IPS-18a (cell line): ENCODE results near the gene ZFP92.
"Not testable (repeated sequence)": the region's sequence is repeated elsewhere in the genome, so short reads cannot be mapped to it uniquely, and the experiment has no call there.

ENCODE experiments used
- H3K27ac ChIP-seq: one replicate; pipeline ENCODE4 v1.5.1; 2013; ENCODE audit warnings: low read length
- H3K27me3 ChIP-seq: one replicate; pipeline ENCODE4 v1.6.1; 2013; ENCODE audit warnings: mild to moderate bottlenecking, low read length; ENCODE audit not compliant: control insufficient read depth, insufficient read depth
- H3K36me3 ChIP-seq: one replicate; pipeline ENCODE4 v1.6.1; 2013; ENCODE audit warnings: low read depth, low read length; ENCODE audit not compliant: control insufficient read depth
- H3K4me1 ChIP-seq: one replicate; pipeline ENCODE4 v1.6.1; 2013; ENCODE audit warnings: low read depth, low read length; ENCODE audit not compliant: control insufficient read depth
- H3K4me3 ChIP-seq: one replicate; pipeline ENCODE4 v1.5.1; 2013; ENCODE audit warnings: low read length
- H3K9ac ChIP-seq: one replicate; pipeline ENCODE4 v1.6.1; 2013; ENCODE audit warnings: mild to moderate bottlenecking, low read length, moderate library complexity
- H3K9me3 ChIP-seq: one replicate; pipeline ENCODE4 v1.6.1; 2013; ENCODE audit warnings: low read depth, low read length; ENCODE audit not compliant: control insufficient read depth

Gene ZFP92

GRCh38 chrX:153378607-153379006 lies 32.7 kb upstream of the ZFP92 start:
- Histone ChIP-seq H3K9ac (no peak overlapping the region), H3K9me3 (peaks cover 26% of the 10 kb centered on the region), H3K27me3 (no peaks in the 10 kb centered on the region), H3K27ac (no peak overlapping the region), H3K4me3 (no peak overlapping the region), H3K36me3 (no peaks in the 10 kb centered on the region), H3K4me1 (no peaks in the 10 kb centered on the region)

DNA sequence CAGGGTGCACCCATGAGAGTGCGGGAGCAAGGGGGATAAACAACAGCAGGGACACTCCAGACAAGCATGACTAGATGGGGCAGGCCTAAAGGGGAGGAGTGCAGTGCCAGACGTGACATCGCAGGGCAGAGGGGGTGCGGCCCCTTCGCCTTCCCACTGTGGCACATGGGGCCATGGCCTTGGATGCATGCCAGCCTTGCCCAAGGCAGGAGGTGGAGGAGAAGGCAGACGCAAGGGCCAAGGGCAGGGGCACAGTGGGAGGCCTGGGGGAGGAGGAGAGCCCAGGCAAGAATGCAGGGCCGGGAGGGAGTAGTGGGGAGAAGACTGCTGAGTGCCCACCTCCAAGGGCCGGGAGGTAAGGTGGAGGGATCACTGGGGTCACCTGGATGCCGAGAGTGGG lies 31.8 kb upstream of the ZFP92 start:
- H3K9ac ChIP-seq: no peak overlapping the region
- H3K9me3 ChIP-seq: peaks cover 27% of the 10 kb centered on the region
- H3K27ac ChIP-seq: no peak overlapping the region
- no peaks in the 10 kb centered on the region for H3K4me1 ChIP-seq
- no peaks in the 10 kb centered on the region for H3K27me3 ChIP-seq
- H3K36me3 ChIP-seq: no peaks in the 10 kb centered on the region
- no peak overlapping the region for H3K4me3 ChIP-seq

DNA sequence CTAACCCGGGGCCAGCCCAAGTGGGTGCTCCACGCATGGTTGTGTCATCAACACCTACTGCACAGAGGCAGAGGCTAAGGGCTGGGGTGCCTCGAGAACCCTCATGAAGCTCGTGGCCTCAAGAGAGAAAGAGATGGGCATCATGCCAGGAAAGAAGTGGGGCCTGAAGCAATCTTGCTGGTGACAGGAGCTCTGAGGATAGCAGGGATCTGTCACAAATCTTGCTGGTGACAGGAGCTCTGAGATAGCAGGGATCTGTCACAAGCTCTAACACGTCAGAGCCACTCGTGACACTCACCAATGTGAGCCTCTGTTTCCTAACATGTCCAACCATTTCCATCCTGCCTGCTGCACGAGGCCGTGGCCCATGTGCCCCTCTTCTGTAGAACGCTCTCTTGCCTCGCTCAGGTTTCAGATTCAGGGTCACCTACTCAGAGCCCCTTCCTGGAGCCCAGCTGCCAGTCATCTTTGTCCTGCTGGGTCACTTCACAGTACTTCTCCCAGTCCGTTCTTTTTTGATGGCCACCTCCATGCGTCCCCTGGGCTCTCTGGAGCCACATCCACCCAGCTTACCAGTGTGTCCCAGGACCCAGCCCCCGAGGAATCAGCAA lies 31.2 kb upstream of the ZFP92 start:
- Histone ChIP-seq H3K36me3 (no peaks in the 10 kb centered on the region), H3K4me3 (no peak overlapping the region), H3K4me1 (no peaks in the 10 kb centered on the region), H3K27ac (no peak overlapping the region), H3K9me3 (peaks cover 26% of the 10 kb centered on the region), H3K27me3 (no peaks in the 10 kb centered on the region), H3K9ac (no peak overlapping the region)

DNA sequence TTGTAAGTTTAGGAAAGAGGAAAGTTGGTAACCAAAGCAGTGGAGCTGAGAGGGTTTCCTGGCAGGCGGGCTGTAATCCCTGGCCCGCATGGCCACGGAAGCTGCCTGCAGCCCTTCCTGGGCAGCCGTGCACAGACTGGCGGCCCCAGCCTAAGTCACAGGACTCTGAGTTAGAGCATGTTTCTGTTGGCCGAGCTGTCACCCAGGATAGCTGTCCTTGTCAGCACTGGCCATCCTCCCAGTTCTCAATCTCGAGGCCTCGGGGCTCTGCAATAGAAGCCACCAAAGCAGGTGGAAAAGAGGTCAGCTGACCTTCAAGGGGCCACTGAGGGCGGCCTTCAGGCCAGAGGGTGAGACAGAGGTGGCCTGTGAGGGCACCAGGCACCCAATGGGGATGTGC lies 30.6 kb upstream of the ZFP92 start:
- Histone ChIP-seq H3K4me1 (no peaks in the 10 kb centered on the region), H3K4me3 (no peak overlapping the region), H3K27ac (no peak overlapping the region), H3K9ac (no peak overlapping the region), H3K27me3 (no peaks in the 10 kb centered on the region), H3K9me3 (peaks cover 22% of the 10 kb centered on the region), H3K36me3 (no peaks in the 10 kb centered on the region)

DNA sequence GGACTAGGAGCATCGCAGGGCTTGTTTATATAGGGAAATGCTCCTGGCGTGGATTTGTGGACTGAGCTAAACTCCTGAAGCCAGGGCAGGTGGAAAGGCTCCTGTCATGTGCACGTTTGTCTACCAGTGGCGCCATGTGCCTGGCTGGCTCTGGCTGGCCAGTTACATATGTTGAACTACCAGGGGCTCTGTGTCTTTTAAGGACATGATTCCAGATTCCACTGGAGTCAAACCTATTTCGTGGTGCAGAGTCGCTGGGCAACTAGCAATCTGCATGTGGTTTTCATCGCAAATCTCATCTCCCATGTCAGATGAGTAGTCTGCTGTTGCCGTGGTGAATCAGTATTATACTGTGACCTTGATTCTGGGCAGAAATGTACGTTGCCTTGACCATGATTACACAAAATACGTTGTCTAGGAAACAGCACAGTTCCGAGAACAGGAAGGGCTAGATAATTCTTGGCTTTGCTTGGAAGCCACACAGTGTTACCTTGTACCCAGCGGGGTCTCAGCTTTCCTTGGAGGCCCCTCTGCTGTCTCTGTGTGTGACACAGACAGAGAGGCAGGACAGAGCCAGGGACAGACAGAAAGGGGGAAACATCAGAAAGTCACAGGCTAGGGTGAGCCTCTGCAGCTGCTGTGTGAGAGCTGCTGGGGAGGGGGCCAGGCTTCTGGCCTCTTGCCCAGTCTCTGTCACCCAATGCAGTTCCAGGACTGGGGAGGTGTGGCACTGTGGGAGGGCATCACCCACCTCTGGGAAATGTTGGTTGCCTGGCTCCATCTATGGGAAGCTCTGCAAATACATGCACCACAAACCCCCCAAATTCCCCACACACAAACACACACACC lies 29.4 kb upstream of the ZFP92 start:
- Histone ChIP-seq H3K9me3 (peaks cover 19% of the 10 kb centered on the region), H3K4me3 (no peak overlapping the region), H3K36me3 (no peaks in the 10 kb centered on the region), H3K27ac (no peak overlapping the region), H3K27me3 (no peaks in the 10 kb centered on the region), H3K4me1 (no peaks in the 10 kb centered on the region), H3K9ac (no peak overlapping the region)

GRCh38 chrX:153382563-153383482 lies 28.4 kb upstream of the ZFP92 start:
- Histone ChIP-seq H3K36me3 (no peaks in the 10 kb centered on the region), H3K4me3 (no peak overlapping the region), H3K9ac (no peak overlapping the region), H3K27me3 (no peaks in the 10 kb centered on the region), H3K4me1 (no peaks in the 10 kb centered on the region), H3K27ac (no peak overlapping the region), H3K9me3 (peaks cover 16% of the 10 kb centered on the region)

GRCh38 chrX:153384390-153384789 lies 26.9 kb upstream of the ZFP92 start:
- H3K9me3 ChIP-seq: peaks cover 16% of the 10 kb centered on the region
- H3K27me3 ChIP-seq: no peaks in the 10 kb centered on the region
- no peaks in the 10 kb centered on the region for H3K36me3 ChIP-seq
- no peak overlapping the region for H3K4me3 ChIP-seq
- H3K27ac ChIP-seq: no peak overlapping the region
- no peak overlapping the region for H3K9ac ChIP-seq
- no peaks in the 10 kb centered on the region for H3K4me1 ChIP-seq

DNA sequence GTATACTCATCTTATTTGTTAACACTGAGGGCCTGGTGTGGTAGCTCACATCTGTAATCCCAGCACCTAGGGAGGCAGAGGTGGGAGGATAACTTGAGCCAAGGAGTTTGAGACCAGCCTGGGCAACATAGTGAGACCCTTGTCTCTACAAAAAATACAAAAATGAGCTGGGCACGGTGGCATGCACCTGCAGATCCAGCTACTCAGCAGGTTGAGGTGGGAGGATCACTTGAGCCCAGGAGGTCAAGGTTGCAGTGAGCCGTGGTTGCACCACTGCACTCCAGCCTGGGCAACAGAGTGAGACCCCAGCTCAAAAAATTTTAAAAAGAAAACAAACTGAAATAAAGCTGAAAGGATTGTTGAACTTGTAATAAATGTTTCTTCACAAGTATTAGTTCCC lies 26.3 kb upstream of the ZFP92 start:
- not testable (repeated sequence) for H3K9ac ChIP-seq, H3K4me3 ChIP-seq, H3K27ac ChIP-seq, H3K27me3 ChIP-seq, H3K36me3 ChIP-seq, H3K4me1 ChIP-seq
- H3K9me3 ChIP-seq: peaks cover 19% of the 10 kb centered on the region

- peaks cover 26% of the 10 kb centered on the region for H3K9me3 ChIP-seq
These were observed 25.2 kb upstream of the ZFP92 start for GRCh38 chrX:153386097-153386496.

DNA sequence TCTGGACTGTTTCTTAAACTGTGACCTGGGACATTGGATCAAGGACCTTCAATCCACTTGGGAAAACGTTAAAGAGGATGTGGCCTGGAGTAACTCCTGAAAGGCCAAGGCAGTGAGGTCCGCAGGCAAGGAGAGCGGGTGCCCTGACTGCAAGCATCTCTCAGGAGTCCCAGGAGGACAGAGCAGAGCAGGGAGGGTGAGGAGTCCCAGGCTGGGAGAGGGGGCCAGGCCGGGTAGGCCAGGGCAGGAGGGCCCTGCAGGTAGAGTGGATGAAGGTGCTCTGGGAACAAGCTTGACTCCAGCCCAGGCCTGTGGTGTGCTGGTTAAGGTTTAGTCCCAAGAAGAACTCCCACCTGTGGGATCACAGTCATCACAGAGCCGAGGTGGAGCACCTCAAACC lies 23.9 kb upstream of the ZFP92 start:
- Histone ChIP-seq H3K27me3 (no peaks in the 10 kb centered on the region), H3K4me1 (no peaks in the 10 kb centered on the region), H3K27ac (no peak overlapping the region), H3K36me3 (no peaks in the 10 kb centered on the region), H3K4me3 (no peak overlapping the region), H3K9ac (no peak overlapping the region), H3K9me3 (peaks cover 35% of the 10 kb centered on the region)

More at GRCh38 chrX:153386097-153386496, 25.2 kb upstream of the ZFP92 start:
- no peaks in the 10 kb centered on the region for H3K27me3 ChIP-seq
- no peaks in the 10 kb centered on the region for H3K4me1 ChIP-seq
- H3K27ac ChIP-seq: no peak overlapping the region
- H3K36me3 ChIP-seq: no peaks in the 10 kb centered on the region
- H3K9ac ChIP-seq: no peak overlapping the region
- H3K4me3 ChIP-seq: no peak overlapping the region

- H3K4me3 ChIP-seq: no peak overlapping the region
- no peaks in the 10 kb centered on the region for H3K4me1 ChIP-seq
- peaks cover 27% of the 10 kb centered on the region for H3K9me3 ChIP-seq
- no peak overlapping the region for H3K9ac ChIP-seq
- H3K27me3 ChIP-seq: no peaks in the 10 kb centered on the region
- no peak overlapping the region for H3K27ac ChIP-seq
- H3K36me3 ChIP-seq: no peaks in the 10 kb centered on the region
These were observed 23.1 kb upstream of the ZFP92 start for GRCh38 chrX:153387987-153388721.
